ENCODE data around the gene C14orf119. TPM values are rescaled to one million over a fixed set of nuclear protein-coding genes. Genes with fewer than 3 reads are reported as not detected.

Gene C14orf119
- total RNA-seq, 1 experiment from 2014 or later: 46.8 TPM

- no peak for TF ChIP-seq REST (IDR thresholded peaks at IDR 0.05; ENCODE audit: low read depth)
Observed at GRCh38 chr14:23071244-23071920, 23.9 kb upstream of the C14orf119 start (continued).

DNA sequence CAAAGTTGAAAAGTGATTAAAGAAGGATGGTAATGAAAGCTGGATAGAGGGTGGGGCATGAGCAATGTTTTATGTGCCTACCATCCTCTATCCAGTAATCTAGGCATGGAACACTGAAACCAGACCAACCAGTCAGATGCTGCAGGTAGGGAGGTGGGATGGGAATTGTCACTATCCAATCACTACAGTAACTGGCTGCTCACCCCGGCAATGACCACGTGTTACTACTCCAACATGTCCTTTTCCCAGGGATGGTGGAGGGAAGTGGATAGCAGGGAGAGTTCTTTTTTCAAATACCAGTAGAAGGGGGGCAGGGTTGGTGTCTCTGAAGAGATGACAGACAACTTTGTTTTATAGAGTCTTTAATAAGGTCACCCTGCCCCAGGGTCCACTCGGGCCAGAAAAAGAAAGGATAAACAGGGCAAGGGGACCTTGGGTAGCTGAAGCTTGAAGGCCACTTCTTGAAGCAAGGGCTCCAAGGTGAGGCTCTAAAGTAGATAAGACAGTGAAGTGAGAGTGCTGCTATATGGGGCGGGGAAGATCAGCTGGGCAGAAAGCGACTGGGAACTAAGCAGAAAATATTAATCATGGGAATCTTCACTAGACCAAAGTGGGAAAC, 23.3 kb upstream of the C14orf119 start:
- no peaks in the 10 kb centered on the region for H3K9me3 ChIP-seq (ENCODE audit: control insufficient read depth in 1 of 2, insufficient read depth in 1 of 2, low read depth in 1 of 2, low read length in 2 of 2)
- intact Hi-C loops (cut with micrococcal nuclease): no loop called here
- no peaks in the 10 kb centered on the region for H3K27me3 ChIP-seq (ENCODE audit: insufficient read depth, low read length)
- H2AFZ ChIP-seq (ENCODE audit: low read depth, low read length, poor library complexity, severe bottlenecking): no peak overlapping the region
- H3K9me2 ChIP-seq (ENCODE audit: insufficient read depth): no peaks in the 10 kb centered on the region
- no TSS peak for BruUV-seq (replicated peaks)
- H4K20me1 ChIP-seq (ENCODE audit: insufficient read depth): no peaks in the 10 kb centered on the region
- H3K4me2 ChIP-seq (ENCODE audit: low read length): peak overlapping the region; percentile 93
- no peak for DNase-seq (ENCODE audit: low read depth, low spot score)
- TF ChIP-seq, protein P1, sequence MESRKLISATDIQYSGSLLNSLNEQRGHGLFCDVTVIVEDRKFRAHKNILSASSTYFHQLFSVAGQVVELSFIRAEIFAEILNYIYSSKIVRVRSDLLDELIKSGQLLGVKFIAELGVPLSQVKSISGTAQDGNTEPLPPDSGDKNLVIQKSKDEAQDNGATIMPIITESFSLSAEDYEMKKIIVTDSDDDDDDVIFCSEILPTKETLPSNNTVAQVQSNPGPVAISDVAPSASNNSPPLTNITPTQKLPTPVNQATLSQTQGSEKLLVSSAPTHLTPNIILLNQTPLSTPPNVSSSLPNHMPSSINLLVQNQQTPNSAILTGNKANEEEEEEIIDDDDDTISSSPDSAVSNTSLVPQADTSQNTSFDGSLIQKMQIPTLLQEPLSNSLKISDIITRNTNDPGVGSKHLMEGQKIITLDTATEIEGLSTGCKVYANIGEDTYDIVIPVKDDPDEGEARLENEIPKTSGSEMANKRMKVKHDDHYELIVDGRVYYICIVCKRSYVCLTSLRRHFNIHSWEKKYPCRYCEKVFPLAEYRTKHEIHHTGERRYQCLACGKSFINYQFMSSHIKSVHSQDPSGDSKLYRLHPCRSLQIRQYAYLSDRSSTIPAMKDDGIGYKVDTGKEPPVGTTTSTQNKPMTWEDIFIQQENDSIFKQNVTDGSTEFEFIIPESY (IDR thresholded peaks at IDR 0.05; ENCODE audit: extremely low read depth, insufficient replicate concordance, low read length): no peak
- TF ChIP-seq EZH2phosphoT487 (IDR thresholded peaks at IDR 0.05; ENCODE audit: borderline replicate concordance): no peak
- peak; percentile 60 for TF ChIP-seq MAX (IDR thresholded peaks at IDR 0.05)
- CTCF ChIA-PET: interaction anchor here (0.6 to 2.6 kb wide), 9 partner anchors 9 to 227 kb away, joined by 3 to 14 read pairs (median 11); partner anchors contain the start of genes ACIN1, C14orf119 and CDH24
- RAD21 ChIA-PET (ENCODE audit: low non-redundant PET in 1 of 2, low total read pairs in 2 of 2, uncharacterized antibody in 2 of 2, unreplicated experiment in 2 of 2): interaction anchor here in 1 of 2 experiments (0.9 to 1.4 kb wide), 3 partner anchors 23 to 85 kb away, joined by 3 to 4 read pairs (median 3); partner anchors contain the start of genes ACIN1 and C14orf119
- H3K27ac ChIP-seq (ENCODE audit: low read depth, low read length): peak overlapping the region; percentile 65
- H3K4me3 ChIP-seq (replicated peaks in 1 of 2; ENCODE audit: low read depth in 1 of 2, low read length in 2 of 2): peak overlapping the region; percentile 94 to 97; a peak in 3 of 4 replicates
- peak; percentile 65 for ATAC-seq
- peaks cover 35 to 50% of the 10 kb centered on the region in 2 experiments for H3K36me3 ChIP-seq (ENCODE audit: control insufficient read depth in 1 of 2, insufficient read depth in 2 of 2, low read length in 2 of 2)
- H3K9ac ChIP-seq (ENCODE audit: low read length): peak overlapping the region; percentile 95
- H3K79me2 ChIP-seq (ENCODE audit: insufficient read depth, low read length): peaks cover 66% of the 10 kb centered on the region
- H3K4me1 ChIP-seq (ENCODE audit: control insufficient read depth in 1 of 2, insufficient read depth in 2 of 2, low read length in 2 of 2): peaks cover 37 to 50% of the 10 kb centered on the region in 2 experiments
- POLR2A ChIA-PET: interaction anchor here (0.9 to 5.4 kb wide), 5 partner anchors 10 to 89 kb away, joined by 3 to 35 read pairs (median 5); partner anchors contain the start of genes ACIN1, AJUBA, C14orf119 and CDH24

All from HCT116 (cell line).